Mucosa of descending colon (tissue), 3 donors: ENCODE results near the gene MIA3. TPM values are rescaled to one million over a fixed set of nuclear protein-coding genes. Genes with fewer than 3 reads are reported as not detected.

ENCODE experiments used
- ATAC-seq: fragments of 200-7000 bp; cut with Tn5 transposase; one replicate; pipeline ENCODE4 v1.9.1; 2020; ENCODE audit warnings: mild to moderate bottlenecking, moderate library complexity
- DNase-seq, 3 donors: peaks; one replicate each; pipeline ENCODE4 v3.0.0-alpha.2; 2020
- H3K36me3 ChIP-seq: fragments of 200-600 bp; one replicate; pipeline ENCODE4 v1.8.0; 2021; ENCODE audit warnings: low read depth, mild to moderate bottlenecking
- H3K4me1 ChIP-seq: fragments of 200-600 bp; one replicate; pipeline ENCODE4 v1.8.0; 2021; ENCODE audit warnings: low read depth, mild to moderate bottlenecking
- H3K4me3 ChIP-seq: fragments of 200-600 bp; one replicate; pipeline ENCODE4 v1.8.0; 2021; ENCODE audit warnings: mild to moderate bottlenecking
- H3K9me3 ChIP-seq: fragments of 200-600 bp; one replicate; pipeline ENCODE4 v1.8.0; 2021; ENCODE audit warnings: mild to moderate bottlenecking
- CTCF ChIP-seq: fragments of 200-600 bp; IDR thresholded peaks from one replicate; pipeline ENCODE4 v1.8.0; 2022; ENCODE audit warnings: antibody characterized with exemption, mild to moderate bottlenecking
- intact Hi-C, 2 donors: fragments of 100-400 bp; cut with DNase I in 1 of 2; cut with micrococcal nuclease in 1 of 2; formaldehyde crosslinking; loops; one replicate each; pipeline versions ENCODE4 v1.11.0 to v1.11.1; 2022; cut with DNase I, micrococcal nuclease
- total RNA-seq, 3 donors: library from RNA; stranded (reverse); fragmentation: NEBNext Ultra II Directional in 2 of 3; extraction: Animal tissue kit (Norgen Biotek cat#: 25700) in 2 of 3; gene quantifications; one replicate each; pipeline versions ENCODE4 v1.2.1 to v1.2.4, GENCODE V29; 2021 to 2023
- donor health status: DM: no; HTN: no; CAD: no; lungs with moderate emphysema.
- donor health status: DM: no; HTN: no; CAD: no.
- donor health status: DM: no; HTN: yes; CAD: no.

MIA3 gene
- total RNA-seq, 3 donors from 2014 or later, result 63.8 to 77.2 (median 71.9) TPM

- intact Hi-C loops, result no loop called here
- no peak for DNase-seq
- H3K4me1 ChIP-seq, result no peaks in the 10 kb centered on the region
- no peaks in the 10 kb centered on the region for H3K9me3 ChIP-seq
- H3K4me3 ChIP-seq, result no peak overlapping the region
- TF ChIP-seq CTCF, result no peak
- ATAC-seq, result no peak
- H3K36me3 ChIP-seq, result peaks cover 5% of the 10 kb centered on the region
These were observed 13.8 kb downstream of the MIA3 start for GRCh38 chr1:222631611-222632208.

GRCh38 chr1:222632749-222633148 lies 14.9 kb downstream of the MIA3 start:
- DNase-seq, result no peak
- Histone ChIP-seq H3K9me3 (no peaks in the 10 kb centered on the region), H3K4me3 (no peak overlapping the region), H3K4me1 (no peaks in the 10 kb centered on the region), H3K36me3 (peaks cover 5% of the 10 kb centered on the region)
- intact Hi-C loops, result no loop called here
- no peak for TF ChIP-seq CTCF
- no peak for ATAC-seq

GRCh38 chr1:222634180-222635013 lies 16.5 kb downstream of the MIA3 start:
- ATAC-seq (peak; percentile 88), DNase-seq (peak in 1 of 3 donors; percentile 97)
- intact Hi-C loops, result loop anchor here in 1 of 2 donors (2.0 kb wide), 1 partner anchor 170 kb away; no protein-coding TSS in a partner anchor
- peak; percentile 73 for TF ChIP-seq CTCF
- no peaks in the 10 kb centered on the region for H3K9me3 ChIP-seq
- peaks cover 5% of the 10 kb centered on the region for H3K36me3 ChIP-seq
- no peak overlapping the region for H3K4me3 ChIP-seq
- no peaks in the 10 kb centered on the region for H3K4me1 ChIP-seq

- Histone ChIP-seq H3K9me3 (no peaks in the 10 kb centered on the region), H3K4me3 (no peak overlapping the region), H3K4me1 (peaks cover 12% of the 10 kb centered on the region), H3K36me3 (no peaks in the 10 kb centered on the region)
- TF ChIP-seq CTCF, result no peak
- intact Hi-C loops, result no loop called here
- ATAC-seq (no peak), DNase-seq (no peak)
These were observed 23.5 kb downstream of the MIA3 start for GRCh38 chr1:222641269-222641948.

GRCh38 chr1:222642468-222642867 lies 24.6 kb downstream of the MIA3 start:
- peaks cover 12% of the 10 kb centered on the region for H3K4me1 ChIP-seq
- intact Hi-C loops, result no loop called here
- no peaks in the 10 kb centered on the region for H3K36me3 ChIP-seq

More at GRCh38 chr1:222642468-222642867, 24.6 kb downstream of the MIA3 start:
- no peak overlapping the region for H3K4me3 ChIP-seq
- ATAC-seq (no peak), DNase-seq (no peak)
- no peak for TF ChIP-seq CTCF
- H3K9me3 ChIP-seq, result no peaks in the 10 kb centered on the region
